NT2/D1 (cell line): ENCODE data around the gene NAV1.

ENCODE experiments used
- DNase-seq: peaks from one replicate; pipeline ENCODE4 v3.0.0-alpha.2; 2011; ENCODE audit warnings: low read depth, low spot score
- H3K27me3 ChIP-seq: 2 replicates; pipeline ENCODE4 v1.6.0; 2011; ENCODE audit warnings: mild to moderate bottlenecking; ENCODE audit not compliant: insufficient read length, insufficient read depth
- H3K36me3 ChIP-seq: 2 replicates; pipeline ENCODE4 v1.6.1; 2011; ENCODE audit warnings: mild to moderate bottlenecking, low read length, mixed read lengths; ENCODE audit not compliant: insufficient read depth, insufficient read length
- H3K4me1 ChIP-seq: 2 replicates; pipeline ENCODE4 v1.5.1; 2011; ENCODE audit not compliant: insufficient read depth, insufficient read length
- H3K4me3 ChIP-seq: 2 replicates; pipeline ENCODE4 v1.5.1; 2011; ENCODE audit warnings: low read depth; ENCODE audit not compliant: insufficient read length
- H3K9ac ChIP-seq: 2 replicates; pipeline ENCODE4 v1.6.0; 2011; ENCODE audit warnings: low read depth; ENCODE audit not compliant: insufficient read length
- H3K9me3 ChIP-seq: 2 replicates; pipeline ENCODE4 v1.5.1; 2011; ENCODE audit warnings: mild to moderate bottlenecking, low read length; ENCODE audit not compliant: insufficient read depth
- SUZ12 ChIP-seq: IDR thresholded peaks from 2 replicates; pipeline ENCODE4 v1.6.1; 2011; ENCODE audit not compliant: insufficient read length, insufficient read depth; ENCODE audit errors: extremely low read depth
- YY1 ChIP-seq: IDR thresholded peaks from 2 replicates; pipeline ENCODE4 v1.6.1; 2011; ENCODE audit not compliant: insufficient read length, insufficient read depth
- ZNF274 ChIP-seq: IDR thresholded peaks from 2 replicates; pipeline ENCODE4 v1.6.1; 2011; ENCODE audit warnings: mild to moderate bottlenecking, low read depth, low read length

The NAV1 gene

GRCh38 chr1:201554190-201554600 is 15.3 kb downstream of the NAV1 start:
- TF ChIP-seq ZNF274 (no peak), SUZ12 (no peak), YY1 (no peak)
- DNase-seq, result no peak
- peaks cover 11% of the 10 kb centered on the region for H3K4me1 ChIP-seq
- peaks cover 4% of the 10 kb centered on the region for H3K27me3 ChIP-seq
- H3K36me3 ChIP-seq, result no peaks in the 10 kb centered on the region
- H3K4me3 ChIP-seq, result no peak overlapping the region
- H3K9ac ChIP-seq, result no peak overlapping the region
- no peaks in the 10 kb centered on the region for H3K9me3 ChIP-seq

- TF ChIP-seq ZNF274 (no peak), YY1 (no peak), SUZ12 (no peak)
- DNase-seq, result no peak
- H3K4me3 ChIP-seq, result no peak overlapping the region
- H3K36me3 ChIP-seq, result no peaks in the 10 kb centered on the region
- H3K27me3 ChIP-seq, result peaks cover 9% of the 10 kb centered on the region
- H3K9ac ChIP-seq, result no peak overlapping the region
- no peaks in the 10 kb centered on the region for H3K9me3 ChIP-seq
- H3K4me1 ChIP-seq, result peaks cover 14% of the 10 kb centered on the region
Observed at GRCh38 chr1:201554789-201555592, 16.1 kb downstream of the NAV1 start.

- TF ChIP-seq SUZ12 (no peak), YY1 (no peak), ZNF274 (no peak)
- Histone ChIP-seq H3K9me3 (no peaks in the 10 kb centered on the region), H3K36me3 (no peaks in the 10 kb centered on the region), H3K9ac (no peak overlapping the region), H3K4me1 (peaks cover 14% of the 10 kb centered on the region), H3K4me3 (no peak overlapping the region), H3K27me3 (peaks cover 15% of the 10 kb centered on the region)
- DNase-seq, result no peak
Observed at GRCh38 chr1:201555593-201555945, 16.6 kb downstream of the NAV1 start.

- Histone ChIP-seq H3K9me3 (no peaks in the 10 kb centered on the region), H3K4me1 (peaks cover 11% of the 10 kb centered on the region), H3K9ac (no peak overlapping the region), H3K4me3 (no peak overlapping the region), H3K36me3 (no peaks in the 10 kb centered on the region), H3K27me3 (peaks cover 16% of the 10 kb centered on the region)
- TF ChIP-seq SUZ12, result no peak
- no peak for TF ChIP-seq ZNF274
- TF ChIP-seq YY1, result no peak
- DNase-seq, result no peak
Observed at GRCh38 chr1:201556841-201557571, 18.1 kb downstream of the NAV1 start.

GRCh38 chr1:201557572-201557958 is 18.6 kb downstream of the NAV1 start:
- no peak for DNase-seq
- no peaks in the 10 kb centered on the region for H3K36me3 ChIP-seq
- no peak for TF ChIP-seq ZNF274
- no peak for TF ChIP-seq SUZ12
- no peak for TF ChIP-seq YY1
- H3K27me3 ChIP-seq, result peaks cover 16% of the 10 kb centered on the region
- no peak overlapping the region for H3K9ac ChIP-seq
- no peak overlapping the region for H3K4me3 ChIP-seq
- H3K4me1 ChIP-seq, result peaks cover 16% of the 10 kb centered on the region
- H3K9me3 ChIP-seq, result no peaks in the 10 kb centered on the region

- peak overlapping the region; percentile 53 for H3K9ac ChIP-seq
- H3K4me1 ChIP-seq, result peaks cover 16% of the 10 kb centered on the region
- no peak for TF ChIP-seq ZNF274
- TF ChIP-seq SUZ12, result no peak
- TF ChIP-seq YY1, result no peak
- H3K27me3 ChIP-seq, result peaks cover 19% of the 10 kb centered on the region
- no peaks in the 10 kb centered on the region for H3K9me3 ChIP-seq
- no peaks in the 10 kb centered on the region for H3K36me3 ChIP-seq
- no peak overlapping the region for H3K4me3 ChIP-seq
- DNase-seq, result peak; percentile 84
Observed at GRCh38 chr1:201559679-201560162, 20.8 kb downstream of the NAV1 start.
